Gastrocnemius medialis (tissue), 4 donors: ENCODE data around the gene REX1BD. TPM values are rescaled to one million over a fixed set of nuclear protein-coding genes. Genes with fewer than 3 reads are reported as not detected.

ENCODE experiments used
- ATAC-seq, 2 donors: fragments of 150-250 bp; one replicate each; pipeline ENCODE4 v1.9.1; 2016
- DNase-seq, 2 donors: peaks; one replicate each; pipeline ENCODE4 v3.0.0-alpha.2; 2019
- H3K27ac ChIP-seq, 4 donors: fragments of 200-600 bp; sonication (generic); 1 replicate in 1 of 4; 2 replicates in 3 of 4; pipeline ENCODE4 v1.5.1; 2016 to 2018; ENCODE audit warnings: mild to moderate bottlenecking in 2 of 4, moderate library complexity in 1 of 4
- H3K27me3 ChIP-seq, 3 donors: fragments of 200-600 bp; sonication (generic) in 2 of 3; 1 replicate in 1 of 3; 2 replicates in 2 of 3; pipeline versions ENCODE4 v1.5.1 to v1.6.0; 2016 to 2019; ENCODE audit warnings: mild to moderate bottlenecking in 1 of 3, moderate library complexity in 1 of 3
- H3K36me3 ChIP-seq, 2 donors: fragments of 200-600 bp; sonication (generic) in 1 of 2; one replicate each; pipeline ENCODE4 v1.5.1; 2017 to 2018
- H3K4me1 ChIP-seq, 2 donors: fragments of 200-600 bp; sonication (generic) in 1 of 2; one replicate each; pipeline ENCODE4 v1.5.1; 2016 to 2017; ENCODE audit warnings: mild to moderate bottlenecking in 2 of 2
- H3K4me3 ChIP-seq, 4 donors: fragments of 200-600 bp; sonication (generic) in 3 of 4; 1 replicate in 1 of 4; 2 replicates in 3 of 4; pipeline ENCODE4 v1.5.1; 2016 to 2019; ENCODE audit warnings: mild to moderate bottlenecking in 2 of 4
- H3K9me3 ChIP-seq, 3 donors: fragments of 200-600 bp; sonication (generic) in 2 of 3; 1 replicate in 1 of 3; 2 replicates in 2 of 3; pipeline ENCODE4 v1.5.1; 2016 to 2019
- POLR2A ChIP-seq, 2 donors: fragments of 450-650 bp; IDR thresholded peaks; one replicate each; pipeline ENCODE4 v1.6.1; 2017; ENCODE audit warnings: antibody characterized with exemption in 2 of 2, mild to moderate bottlenecking in 2 of 2, moderate library complexity in 2 of 2
- in situ Hi-C, 4 donors: fragments of 200-750 bp; cut with MboI; loops; one replicate each; pipeline versions ENCODE4 v1.15.0 to v1.8.0; 2017; ENCODE audit warnings: low sequenced_read_pairs in 4 of 4
- intact Hi-C: fragments of 100-400 bp; cut with DNase I; formaldehyde crosslinking; loops from one replicate; pipeline ENCODE4 v1.15.1; 2023; ENCODE audit warnings: low total_unique reads
- total RNA-seq, 4 donors: library from RNA; depleted of rRNA; stranded (reverse); fragments of >200 nt; gene quantifications; one replicate each; pipeline versions ENCODE4 v1.1.0 to v1.2.3, GENCODE V29; 2016
- TF ChIP-seq, protein P1 (sequence below), 5 experiments: fragments of 450-650 bp in 3 of 5; fragments of 200-600 bp in 2 of 5; sonication (generic) in 2 of 5; IDR thresholded peaks in 4 of 5; conservative IDR thresholded peaks in 1 of 5; 1 replicate in 4 of 5; 2 replicates in 1 of 5; pipeline ENCODE4 v1.5.1; 2016 to 2019; ENCODE audit warnings: antibody characterized with exemption in 5 of 5, mild to moderate bottlenecking in 3 of 5, moderate library complexity in 3 of 5

REX1BD gene
- total RNA-seq, 4 donors from 2014 or later, result 163 to 337 (median 187) TPM

DNA sequence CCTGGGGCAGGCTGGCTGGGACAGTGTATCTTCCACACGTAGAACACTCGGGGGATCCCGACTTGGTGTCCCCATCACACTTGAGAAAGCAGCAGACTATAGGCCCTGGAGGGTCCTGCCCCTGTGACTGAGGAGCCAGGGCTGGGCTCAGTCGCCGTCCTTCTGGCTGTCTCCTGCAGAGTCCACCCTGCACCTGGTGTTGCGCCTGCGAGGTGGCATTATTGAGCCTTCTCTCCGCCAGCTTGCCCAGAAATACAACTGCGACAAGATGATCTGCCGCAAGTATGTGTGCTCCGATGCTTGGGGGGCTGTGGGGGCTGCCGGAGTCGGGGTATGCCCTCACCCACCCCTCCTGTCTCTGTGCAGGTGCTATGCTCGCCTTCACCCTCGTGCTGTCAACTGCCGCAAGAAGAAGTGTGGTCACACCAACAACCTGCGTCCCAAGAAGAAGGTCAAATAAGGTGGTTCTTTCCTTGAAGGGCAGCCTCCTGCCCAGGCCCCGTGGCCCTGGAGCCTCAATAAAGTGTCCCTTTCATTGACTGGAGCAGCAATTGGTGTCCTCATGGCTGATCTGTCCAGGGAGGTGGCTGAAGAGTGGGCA is 13.8 kb upstream of the REX1BD start:
- no peak for ATAC-seq
- intact Hi-C loops, result loop anchor here (5.0 kb wide), 1 partner anchor 112 kb away; no protein-coding TSS in a partner anchor
- H3K36me3 ChIP-seq, result peaks cover 2 to 47% of the 10 kb centered on the region in 2 donors

DNA sequence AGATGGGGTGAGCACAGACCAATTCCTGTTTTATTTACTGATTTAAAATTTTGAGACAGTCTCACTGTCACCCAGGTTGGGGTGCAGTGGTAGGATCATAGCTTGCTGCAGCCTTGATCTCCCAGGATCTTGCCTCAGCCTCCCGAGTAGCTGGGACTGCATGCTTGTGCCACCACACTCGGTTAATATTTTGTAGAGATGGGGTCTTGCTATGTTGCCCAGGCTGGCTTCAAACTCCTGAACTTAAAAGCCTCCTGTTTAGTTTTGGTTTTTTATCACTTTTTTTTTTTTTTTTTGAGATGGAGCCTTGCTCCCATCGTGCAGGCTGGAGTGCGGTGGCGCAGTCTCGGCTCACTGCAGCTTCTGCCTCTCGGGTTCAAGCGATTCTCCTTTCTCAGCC is 12.2 kb upstream of the REX1BD start:
- TF ChIP-seq POLR2A (IDR thresholded peaks at IDR 0.05), result no peak
- TF ChIP-seq, protein P1, sequence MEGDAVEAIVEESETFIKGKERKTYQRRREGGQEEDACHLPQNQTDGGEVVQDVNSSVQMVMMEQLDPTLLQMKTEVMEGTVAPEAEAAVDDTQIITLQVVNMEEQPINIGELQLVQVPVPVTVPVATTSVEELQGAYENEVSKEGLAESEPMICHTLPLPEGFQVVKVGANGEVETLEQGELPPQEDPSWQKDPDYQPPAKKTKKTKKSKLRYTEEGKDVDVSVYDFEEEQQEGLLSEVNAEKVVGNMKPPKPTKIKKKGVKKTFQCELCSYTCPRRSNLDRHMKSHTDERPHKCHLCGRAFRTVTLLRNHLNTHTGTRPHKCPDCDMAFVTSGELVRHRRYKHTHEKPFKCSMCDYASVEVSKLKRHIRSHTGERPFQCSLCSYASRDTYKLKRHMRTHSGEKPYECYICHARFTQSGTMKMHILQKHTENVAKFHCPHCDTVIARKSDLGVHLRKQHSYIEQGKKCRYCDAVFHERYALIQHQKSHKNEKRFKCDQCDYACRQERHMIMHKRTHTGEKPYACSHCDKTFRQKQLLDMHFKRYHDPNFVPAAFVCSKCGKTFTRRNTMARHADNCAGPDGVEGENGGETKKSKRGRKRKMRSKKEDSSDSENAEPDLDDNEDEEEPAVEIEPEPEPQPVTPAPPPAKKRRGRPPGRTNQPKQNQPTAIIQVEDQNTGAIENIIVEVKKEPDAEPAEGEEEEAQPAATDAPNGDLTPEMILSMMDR (IDR thresholded peaks at IDR 0.05 in 4 of 5, conservative IDR thresholded peaks at IDR 0.05 in 1 of 5), result no peak
- in situ Hi-C loops (loop anchor here in 3 of 4 donors (10.0 to 25.0 kb wide), 3 partner anchors 112 to 261 kb away; partner anchors contain the start of gene UPF1 (in 1 of the 3)), intact Hi-C loops (no loop called here)
- Histone ChIP-seq H3K9me3 (no peaks in the 10 kb centered on the region), H3K27ac (no peak overlapping the region), H3K36me3 (peaks cover 2 to 47% of the 10 kb centered on the region in 2 donors), H3K4me3 (no peak overlapping the region), H3K27me3 (no peaks in the 10 kb centered on the region), H3K4me1 (peaks cover 10 to 16% of the 10 kb centered on the region in 2 donors)
- no peak for ATAC-seq
- DNase-seq, result no peak

More for the DNA sequence above, 13.8 kb upstream of the REX1BD start:
- no peak overlapping the region for H3K27ac ChIP-seq
- H3K27me3 ChIP-seq, result no peaks in the 10 kb centered on the region
- DNase-seq, result no peak
- H3K9me3 ChIP-seq, result no peaks in the 10 kb centered on the region
- in situ Hi-C loops, result loop anchor here (10.0 to 25.0 kb wide), 4 partner anchors 110 to 263 kb away; partner anchors contain the start of gene UPF1 (in 1 of the 4)
- H3K4me1 ChIP-seq, result peaks cover 10 to 16% of the 10 kb centered on the region in 2 donors
- TF ChIP-seq, protein P1 (IDR thresholded peaks at IDR 0.05 in 4 of 5, conservative IDR thresholded peaks at IDR 0.05 in 1 of 5), result no peak
- no peak for TF ChIP-seq POLR2A (IDR thresholded peaks at IDR 0.05)
- no peak overlapping the region for H3K4me3 ChIP-seq

DNA sequence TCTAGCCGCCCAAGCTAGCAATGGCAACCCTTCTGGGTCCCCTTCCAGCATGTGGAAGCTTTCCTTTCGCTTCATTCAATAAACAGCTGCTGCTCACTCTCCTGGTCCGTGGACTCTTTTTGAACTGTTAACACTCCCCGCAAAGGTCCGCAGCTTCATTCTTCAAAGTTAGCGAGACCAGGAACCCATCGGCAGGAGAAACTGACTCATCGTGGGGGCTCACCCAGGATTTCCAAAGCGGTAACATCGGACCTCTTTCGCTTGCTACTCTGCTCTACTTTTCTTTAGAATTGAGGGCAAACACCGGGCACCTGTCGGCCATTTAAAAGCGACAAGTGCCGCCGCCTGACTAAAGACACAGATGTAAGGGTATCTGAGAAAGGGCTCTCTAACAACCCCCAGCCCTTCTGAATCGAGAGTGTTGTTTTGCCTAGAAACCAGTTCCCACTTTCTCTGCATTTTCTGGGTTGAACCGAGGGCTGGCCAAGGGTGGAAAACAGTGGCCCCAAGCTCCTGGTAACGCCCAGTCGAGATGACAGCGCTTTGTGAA is 11.2 kb upstream of the REX1BD start:
- H3K4me1 ChIP-seq, result peaks cover 7 to 12% of the 10 kb centered on the region in 2 donors
- no peak overlapping the region for H3K27ac ChIP-seq
- intact Hi-C loops, result no loop called here
- ATAC-seq (no peak), DNase-seq (no peak)
- H3K27me3 ChIP-seq, result no peaks in the 10 kb centered on the region
- H3K9me3 ChIP-seq, result no peaks in the 10 kb centered on the region
- H3K4me3 ChIP-seq, result no peak overlapping the region
- in situ Hi-C loops, result loop anchor here in 3 of 4 donors (10.0 to 25.0 kb wide), 3 partner anchors 113 to 260 kb away; partner anchors contain the start of gene UPF1 (in 1 of the 3)
- TF ChIP-seq POLR2A (IDR thresholded peaks at IDR 0.05), result no peak
- TF ChIP-seq, protein P1 (IDR thresholded peaks at IDR 0.05 in 4 of 5, conservative IDR thresholded peaks at IDR 0.05 in 1 of 5), result no peak
- H3K36me3 ChIP-seq, result peaks cover 2 to 47% of the 10 kb centered on the region in 2 donors

DNA sequence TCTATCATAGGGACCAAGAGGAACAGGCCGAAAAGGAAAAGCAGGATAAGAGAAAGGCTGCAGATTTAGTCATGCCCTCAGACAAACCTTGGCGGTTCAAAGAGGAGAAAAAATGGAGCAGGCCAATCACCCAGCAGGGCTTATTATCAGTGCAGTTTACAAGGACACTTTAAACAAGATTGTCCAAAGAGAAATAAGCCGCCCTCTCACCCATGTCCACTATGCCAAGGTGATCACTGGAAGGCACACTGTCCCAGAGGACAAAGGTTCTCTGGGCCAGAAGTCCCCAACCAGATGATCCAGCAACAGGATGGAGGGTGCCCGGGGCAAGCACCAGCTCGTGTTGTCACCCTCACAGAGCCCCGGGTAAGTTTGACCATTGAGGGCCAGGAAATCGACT is 8.3 kb upstream of the REX1BD start:
- DNase-seq (no peak), ATAC-seq (no peak)
- Histone ChIP-seq H3K4me3 (no peak overlapping the region), H3K27ac (no peak overlapping the region), H3K9me3 (no peaks in the 10 kb centered on the region), H3K4me1 (no peaks in the 10 kb centered on the region), H3K27me3 (no peaks in the 10 kb centered on the region), H3K36me3 (peaks cover 0 to 24% of the 10 kb centered on the region in 2 donors)
- intact Hi-C loops (no loop called here), in situ Hi-C loops (loop anchor here in 1 of 4 donors (25.0 kb wide), 1 partner anchor 257 kb away; the partner anchor contains the start of gene UPF1)
- TF ChIP-seq, protein P1 (IDR thresholded peaks at IDR 0.05 in 4 of 5, conservative IDR thresholded peaks at IDR 0.05 in 1 of 5), result no peak
